Mammary epithelial cell (primary cell): Measurements from ENCODE around the gene CELF2.
"Not testable (repeated sequence)": the region's sequence is repeated elsewhere in the genome, so short reads cannot be mapped to it uniquely, and the experiment has no call there.

Experiments
- CTCF ChIP-seq, 2 donors: IDR thresholded peaks in 1 of 2; conservative IDR thresholded peaks in 1 of 2; 2 replicates each; pipeline ENCODE4 v1.5.1; 2011 to 2012; ENCODE audit warnings: inconsistent platforms in 2 of 2, low read length in 2 of 2, mild to moderate bottlenecking in 2 of 2, control low read depth in 1 of 2, low read depth in 1 of 2; ENCODE audit not compliant: insufficient read depth in 1 of 2; ENCODE audit errors: extremely low read depth in 1 of 2
- EZH2 ChIP-seq: IDR thresholded peaks from 2 replicates; pipeline ENCODE4 v1.6.1; 2012; ENCODE audit warnings: low read length, inconsistent platforms, borderline replicate concordance

- TF ChIP-seq EZH2; CTCF (conservative IDR thresholded peaks at IDR 0.05 in 1 of 2, IDR thresholded peaks at IDR 0.05 in 1 of 2; ENCODE audit: extremely low read depth in 1 of 2, insufficient read depth in 1 of 2, low read depth in 1 of 2, low read length in 2 of 2): not testable (repeated sequence)
These were observed 106.2 kb downstream of the CELF2 start for GRCh38 chr10:11123892-11124291.
